ENCODE measurements around the gene JAZF1.
A peak's percentile ranks its signal among the peaks of the same experiment; 100 is the strongest.

The JAZF1 gene

GRCh38 chr7:28044825-28045224, 135.8 kb downstream of the JAZF1 start:
- TF ChIP-seq NFIC (IDR thresholded peaks at IDR 0.05), result no peak
- no peak for TF ChIP-seq ZBTB7A (IDR thresholded peaks at IDR 0.05; ENCODE audit: low read depth)
- TF ChIP-seq TEAD4 (IDR thresholded peaks at IDR 0.05), result no peak
- no peak for TF ChIP-seq CREB1 (IDR thresholded peaks at IDR 0.05; ENCODE audit: low read depth)
- TF ChIP-seq CEBPB (IDR thresholded peaks at IDR 0.05), result no peak
- no peak for TF ChIP-seq TCF12 (IDR thresholded peaks at IDR 0.05; ENCODE audit: low read depth)
- no peak for TF ChIP-seq RAD21 (IDR thresholded peaks at IDR 0.05; ENCODE audit: low read depth)
- no peak for TF ChIP-seq USF1 (IDR thresholded peaks at IDR 0.05)
- no peak for TF ChIP-seq MAX (IDR thresholded peaks at IDR 0.05)
- no peak for TF ChIP-seq YY1 (IDR thresholded peaks at IDR 0.05; ENCODE audit: low read depth)
- TF ChIP-seq FOXM1 (IDR thresholded peaks at IDR 0.05; ENCODE audit: borderline replicate concordance, low read depth), result no peak
- TF ChIP-seq TAF1 (IDR thresholded peaks at IDR 0.05; ENCODE audit: low read depth), result no peak
- no peak for TF ChIP-seq REST (IDR thresholded peaks at IDR 0.05; ENCODE audit: low read depth)
- no peak for TF ChIP-seq EGR1 (IDR thresholded peaks at IDR 0.05)
- TF ChIP-seq EP300 (IDR thresholded peaks at IDR 0.05; ENCODE audit: borderline replicate concordance), result no peak

- TF ChIP-seq YY1 (IDR thresholded peaks at IDR 0.05; ENCODE audit: low read depth), result no peak
- TF ChIP-seq EP300 (IDR thresholded peaks at IDR 0.05; ENCODE audit: borderline replicate concordance), result no peak
- TF ChIP-seq NFIC (IDR thresholded peaks at IDR 0.05), result no peak
- no peak for TF ChIP-seq RAD21 (IDR thresholded peaks at IDR 0.05; ENCODE audit: low read depth)
- no peak for TF ChIP-seq REST (IDR thresholded peaks at IDR 0.05; ENCODE audit: low read depth)
- no peak for TF ChIP-seq TEAD4 (IDR thresholded peaks at IDR 0.05)
- TF ChIP-seq MAX (IDR thresholded peaks at IDR 0.05), result no peak
- TF ChIP-seq TCF12 (IDR thresholded peaks at IDR 0.05; ENCODE audit: low read depth), result no peak
- no peak for TF ChIP-seq ZBTB7A (IDR thresholded peaks at IDR 0.05; ENCODE audit: low read depth)
- TF ChIP-seq EGR1 (IDR thresholded peaks at IDR 0.05), result no peak
- no peak for TF ChIP-seq CEBPB (IDR thresholded peaks at IDR 0.05)
These were observed 137.9 kb downstream of the JAZF1 start for GRCh38 chr7:28042721-28043120.

GRCh38 chr7:28041508-28042314, 138.9 kb downstream of the JAZF1 start:
- TF ChIP-seq TEAD4 (IDR thresholded peaks at IDR 0.05), result peak; percentile 59; the same call in 1 of the 2 replicates
- 0 out of 2 replicates have a peak, but pooled peaks have one; percentile 13 for TF ChIP-seq EP300 (IDR thresholded peaks at IDR 0.05; ENCODE audit: borderline replicate concordance)
- TF ChIP-seq YY1 (IDR thresholded peaks at IDR 0.05; ENCODE audit: low read depth), result no peak

GRCh38 chr7:28038175-28038797, 142.3 kb downstream of the JAZF1 start:
- TF ChIP-seq FOXM1 (IDR thresholded peaks at IDR 0.05; ENCODE audit: borderline replicate concordance, low read depth), result no peak
- no peak for TF ChIP-seq TCF12 (IDR thresholded peaks at IDR 0.05; ENCODE audit: low read depth)
- TF ChIP-seq YY1 (IDR thresholded peaks at IDR 0.05; ENCODE audit: low read depth), result no peak
- TF ChIP-seq USF1 (IDR thresholded peaks at IDR 0.05), result no peak
- TF ChIP-seq CEBPB (IDR thresholded peaks at IDR 0.05), result no peak
- no peak for TF ChIP-seq REST (IDR thresholded peaks at IDR 0.05; ENCODE audit: low read depth)
- TF ChIP-seq MAX (IDR thresholded peaks at IDR 0.05), result no peak
- TF ChIP-seq EGR1 (IDR thresholded peaks at IDR 0.05), result no peak
- no peak for TF ChIP-seq TEAD4 (IDR thresholded peaks at IDR 0.05)
- no peak for TF ChIP-seq EP300 (IDR thresholded peaks at IDR 0.05; ENCODE audit: borderline replicate concordance)
- TF ChIP-seq TAF1 (IDR thresholded peaks at IDR 0.05; ENCODE audit: low read depth), result no peak
- TF ChIP-seq NFIC (IDR thresholded peaks at IDR 0.05), result no peak
